ENCODE measurements around the gene IFITM5. TPM values are rescaled to one million over a fixed set of nuclear protein-coding genes. Genes with fewer than 3 reads are reported as not detected.

Gene IFITM5
- total and polyA plus RNA-seq, 2 donors (not counting 1 experiment from before 2014, with no cell fraction given) = not detected

GRCh38 chr11:331358-332060 is 32.2 kb upstream of the IFITM5 start:
- H3K27ac Mint-ChIP-seq = peak overlapping the region; percentile 43
- no peak overlapping the region for H3K27ac ChIP-seq (ENCODE audit: low read length in 2 of 2)
- 79% methylated on average over 19 of the region's 19 CpGs for WGBS (ENCODE audit: insufficient coverage)
- intact Hi-C loops (cut with micrococcal nuclease) = no loop called here
- H3K9ac ChIP-seq (ENCODE audit: low read length) = no peak overlapping the region
- H4K20me1 ChIP-seq (ENCODE audit: control insufficient read depth, insufficient read depth, low read length, poor library complexity, severe bottlenecking) = no peaks in the 10 kb centered on the region
- no peak for ATAC-seq (ENCODE audit: low read depth)
- no peaks in the 10 kb centered on the region for H3K9me3 Mint-ChIP-seq (ENCODE audit: insufficient read depth)
- H3K4me1 ChIP-seq (ENCODE audit: control insufficient read depth in 2 of 2, insufficient read depth in 2 of 2, low read length in 2 of 2) = peaks cover 23 to 47% of the 10 kb centered on the region in 2 donors
- ChIA-PET CTCF (interaction anchor here (1.0 to 2.1 kb wide), 2 partner anchors 24 to 74 kb away, joined by 3 to 7 read pairs; no protein-coding TSS in a partner anchor), POLR2A (interaction anchor here (0.7 kb wide), 1 partner anchor 127 kb away, joined by 3 read pairs; no protein-coding TSS in a partner anchor)
- no peaks in the 10 kb centered on the region for H3K27me3 ChIP-seq (replicated peaks in 1 of 4; ENCODE audit: control extremely low read depth in 1 of 4, control insufficient read depth in 3 of 4, insufficient read depth in 4 of 4, low read length in 3 of 4)
- H3K4me1 Mint-ChIP-seq = peaks cover 44% of the 10 kb centered on the region
- no peak overlapping the region for H2AFZ ChIP-seq (ENCODE audit: insufficient read depth, low read depth, low read length, poor library complexity, severe bottlenecking)
- H3K27me3 Mint-ChIP-seq = no peaks in the 10 kb centered on the region
- no peaks in the 10 kb centered on the region for H3K79me2 ChIP-seq (ENCODE audit: control insufficient read depth, insufficient read depth, low read length)
- H3K4me3 Mint-ChIP-seq = peak overlapping the region; percentile 59
- no peak for TF ChIP-seq EZH2 (IDR thresholded peaks at IDR 0.05; ENCODE audit: borderline replicate concordance, insufficient read depth, low read depth, low read length, poor library complexity, severe bottlenecking)
- TF ChIP-seq, protein P1, sequence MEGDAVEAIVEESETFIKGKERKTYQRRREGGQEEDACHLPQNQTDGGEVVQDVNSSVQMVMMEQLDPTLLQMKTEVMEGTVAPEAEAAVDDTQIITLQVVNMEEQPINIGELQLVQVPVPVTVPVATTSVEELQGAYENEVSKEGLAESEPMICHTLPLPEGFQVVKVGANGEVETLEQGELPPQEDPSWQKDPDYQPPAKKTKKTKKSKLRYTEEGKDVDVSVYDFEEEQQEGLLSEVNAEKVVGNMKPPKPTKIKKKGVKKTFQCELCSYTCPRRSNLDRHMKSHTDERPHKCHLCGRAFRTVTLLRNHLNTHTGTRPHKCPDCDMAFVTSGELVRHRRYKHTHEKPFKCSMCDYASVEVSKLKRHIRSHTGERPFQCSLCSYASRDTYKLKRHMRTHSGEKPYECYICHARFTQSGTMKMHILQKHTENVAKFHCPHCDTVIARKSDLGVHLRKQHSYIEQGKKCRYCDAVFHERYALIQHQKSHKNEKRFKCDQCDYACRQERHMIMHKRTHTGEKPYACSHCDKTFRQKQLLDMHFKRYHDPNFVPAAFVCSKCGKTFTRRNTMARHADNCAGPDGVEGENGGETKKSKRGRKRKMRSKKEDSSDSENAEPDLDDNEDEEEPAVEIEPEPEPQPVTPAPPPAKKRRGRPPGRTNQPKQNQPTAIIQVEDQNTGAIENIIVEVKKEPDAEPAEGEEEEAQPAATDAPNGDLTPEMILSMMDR (IDR thresholded peaks at IDR 0.05) = no peak
- H3K36me3 ChIP-seq (replicated peaks in 1 of 2; ENCODE audit: control extremely low read depth in 1 of 2, control insufficient read depth in 1 of 2, extremely low read depth in 1 of 2, insufficient read depth in 2 of 2, low read length in 1 of 2) = no peaks in the 10 kb centered on the region
- peak overlapping the region in 1 of 5 experiments; percentile 6 for H3K4me3 ChIP-seq (ENCODE audit: control extremely low read depth in 1 of 5, extremely low read depth in 1 of 5, insufficient read depth in 1 of 5, low read depth in 2 of 5, low read length in 4 of 5)
- peaks cover 0 to 13% (median 0%) of the 10 kb centered on the region in 3 donors for H3K9me3 ChIP-seq (ENCODE audit: control extremely low read depth in 1 of 3, control insufficient read depth in 2 of 3, insufficient read depth in 1 of 3, low read length in 2 of 3)
- H3K4me2 ChIP-seq (replicated peaks; ENCODE audit: low read depth, low read length, poor library complexity, severe bottlenecking) = peak overlapping the region; percentile 58
- DNase-seq = no peak
